ENCODE data around the gene VCP.

DNA sequence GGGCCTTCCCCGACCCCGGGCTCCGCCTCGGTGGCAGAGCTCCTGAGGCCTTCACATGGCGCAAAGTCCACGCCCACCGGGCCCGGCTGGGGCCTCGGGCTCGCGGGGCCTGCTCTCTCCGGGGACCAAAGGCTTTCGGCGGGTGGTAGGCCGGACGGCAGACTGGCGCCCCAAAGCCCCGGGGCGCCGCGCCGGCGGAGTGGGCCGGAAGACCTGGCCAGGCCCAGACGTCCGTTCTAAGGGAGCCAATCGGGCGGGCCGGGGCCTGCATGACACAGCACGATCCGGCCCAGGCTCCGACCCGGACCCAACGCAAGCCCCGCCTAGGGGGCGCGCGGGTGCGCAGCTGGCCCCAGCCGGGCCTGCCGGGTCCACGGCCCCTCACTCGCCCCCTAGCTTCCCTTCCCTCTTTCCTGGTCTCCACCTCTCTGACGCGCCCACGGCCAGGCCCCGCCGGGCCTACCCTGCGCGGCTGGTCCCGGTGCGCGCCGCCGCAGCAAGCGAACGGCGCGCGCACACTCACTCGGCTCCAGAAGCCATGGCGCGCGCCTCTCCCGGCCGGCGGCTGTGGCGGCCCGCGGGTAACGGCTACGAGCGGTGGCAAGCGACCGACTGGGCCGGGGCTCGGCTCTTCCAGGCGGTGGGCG, 488 bp downstream of the VCP start:
- TF ChIP-seq, protein P1, sequence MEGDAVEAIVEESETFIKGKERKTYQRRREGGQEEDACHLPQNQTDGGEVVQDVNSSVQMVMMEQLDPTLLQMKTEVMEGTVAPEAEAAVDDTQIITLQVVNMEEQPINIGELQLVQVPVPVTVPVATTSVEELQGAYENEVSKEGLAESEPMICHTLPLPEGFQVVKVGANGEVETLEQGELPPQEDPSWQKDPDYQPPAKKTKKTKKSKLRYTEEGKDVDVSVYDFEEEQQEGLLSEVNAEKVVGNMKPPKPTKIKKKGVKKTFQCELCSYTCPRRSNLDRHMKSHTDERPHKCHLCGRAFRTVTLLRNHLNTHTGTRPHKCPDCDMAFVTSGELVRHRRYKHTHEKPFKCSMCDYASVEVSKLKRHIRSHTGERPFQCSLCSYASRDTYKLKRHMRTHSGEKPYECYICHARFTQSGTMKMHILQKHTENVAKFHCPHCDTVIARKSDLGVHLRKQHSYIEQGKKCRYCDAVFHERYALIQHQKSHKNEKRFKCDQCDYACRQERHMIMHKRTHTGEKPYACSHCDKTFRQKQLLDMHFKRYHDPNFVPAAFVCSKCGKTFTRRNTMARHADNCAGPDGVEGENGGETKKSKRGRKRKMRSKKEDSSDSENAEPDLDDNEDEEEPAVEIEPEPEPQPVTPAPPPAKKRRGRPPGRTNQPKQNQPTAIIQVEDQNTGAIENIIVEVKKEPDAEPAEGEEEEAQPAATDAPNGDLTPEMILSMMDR (IDR thresholded peaks at IDR 0.05; ENCODE audit: insufficient read depth, low read length, poor library complexity, severe bottlenecking) = peak; percentile 54
- TF ChIP-seq EZH2phosphoT487 (conservative IDR thresholded peaks at IDR 0.05; ENCODE audit: low read length) = no peak
